Stimulated activated CD8-positive, alpha-beta memory T cell treated with anti-CD3 and anti-CD28 coated beads, Interleukin-4, amount 100 ng/mL, for 1 hour (primary cell): ENCODE results near the gene SNAI3.
A peak's percentile ranks its signal among the peaks of the same experiment; 100 is the strongest.

Experiments
- DNase-seq, 2 donors: peaks; one replicate each; pipeline ENCODE4 v3.0.0-alpha.2; 2020; ENCODE audit warnings: low read depth in 2 of 2, low spot score in 1 of 2

Gene SNAI3

DNA sequence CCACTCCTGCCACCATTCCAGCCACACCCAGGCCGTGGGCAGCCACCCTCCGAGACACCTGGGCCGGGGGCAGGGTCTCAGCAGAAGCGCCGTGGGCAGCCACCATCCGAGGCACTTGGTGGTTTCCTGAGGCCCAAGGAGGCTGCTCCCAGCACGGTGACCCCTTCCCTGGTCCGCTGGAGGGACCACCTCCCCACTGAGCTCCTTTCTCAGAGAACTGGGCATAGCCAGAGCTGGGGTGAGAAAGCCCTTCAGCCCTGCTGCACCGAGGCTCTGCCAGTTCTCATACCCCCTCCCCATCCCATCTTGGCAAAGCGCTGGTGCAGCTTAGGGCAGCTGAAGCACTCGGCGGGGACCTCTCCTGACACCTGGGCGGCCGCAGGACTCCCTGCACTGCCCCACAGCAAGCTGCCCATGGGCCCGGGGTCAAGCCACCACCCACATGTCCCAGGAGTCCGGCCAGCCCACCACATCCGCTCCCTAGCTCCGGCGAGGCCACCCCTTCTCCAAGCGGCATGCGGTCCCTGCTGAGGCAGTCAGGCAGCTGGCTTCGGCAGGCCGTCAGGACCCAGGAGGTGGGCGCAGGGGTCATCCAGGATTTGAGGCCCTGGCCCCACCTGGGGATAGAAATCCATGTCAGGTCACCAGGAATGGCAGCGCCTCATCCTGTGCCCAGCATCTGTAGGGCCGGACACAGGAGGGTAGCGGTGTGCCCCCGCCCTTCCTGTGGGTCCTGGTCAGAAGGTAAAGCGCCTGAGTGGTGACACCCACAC is 34.1 kb downstream of the SNAI3 start:
- DNase-seq, result no peak

DNA sequence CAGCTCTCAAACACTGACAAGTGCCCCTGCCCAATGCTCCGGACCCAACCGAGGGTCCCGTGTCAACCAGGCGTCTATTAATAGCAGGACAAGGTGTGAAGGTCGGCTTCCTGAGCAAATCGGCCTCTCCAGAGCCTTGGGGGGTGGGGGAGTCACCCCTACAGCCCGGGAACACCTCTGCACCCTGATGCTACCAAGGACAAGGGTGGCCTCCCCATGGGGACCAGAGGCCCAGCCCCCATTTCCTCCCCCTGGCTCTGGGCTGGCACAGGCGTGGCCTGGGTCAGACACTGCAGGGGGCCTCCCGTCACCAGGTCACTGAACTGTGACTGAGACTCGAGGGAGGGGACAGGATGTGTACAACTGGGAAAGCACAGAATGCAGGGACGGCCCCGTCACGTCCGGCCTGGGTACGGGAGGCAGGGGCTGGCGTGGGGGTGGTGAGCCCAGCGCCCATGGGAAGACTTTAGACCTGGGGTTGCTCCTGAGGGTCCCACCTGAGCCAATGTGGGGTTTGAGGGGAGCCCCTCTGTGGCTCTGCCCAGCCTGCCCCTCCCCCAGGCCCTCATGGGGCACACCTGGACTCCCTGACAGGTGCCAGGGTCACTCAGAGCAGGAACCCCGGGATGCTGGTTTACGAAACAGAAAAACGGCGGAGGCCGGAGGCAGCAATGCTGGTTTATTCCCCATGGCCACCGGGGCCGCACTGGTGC is 34.9 kb downstream of the SNAI3 start:
- peak; percentile 24 to 50 for DNase-seq

DNA sequence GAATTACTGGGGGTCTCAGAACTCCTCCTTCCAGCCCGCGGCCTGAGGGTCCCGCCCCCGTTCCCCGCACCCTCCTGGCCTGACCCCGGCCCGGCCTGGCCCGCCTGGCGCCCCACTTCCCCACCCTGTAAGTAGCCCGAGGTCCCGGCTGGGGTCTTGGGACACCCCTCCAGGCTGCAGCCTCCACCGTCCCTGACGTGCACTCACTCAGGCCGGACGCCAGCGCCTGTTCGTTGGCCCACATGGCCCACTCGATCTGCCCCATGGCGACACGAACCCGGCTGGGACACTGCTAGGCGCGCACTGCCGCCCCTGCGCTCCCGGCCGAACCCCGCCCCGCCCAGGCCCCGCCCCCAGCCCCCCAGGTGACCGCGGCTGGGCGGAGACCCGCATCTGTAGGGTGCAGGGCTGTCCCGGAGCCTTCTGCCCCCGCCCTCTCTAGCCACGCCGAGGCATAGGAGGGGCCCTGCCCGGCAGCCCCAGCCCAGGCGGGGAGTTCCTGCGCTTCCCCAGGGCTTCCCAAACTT is 35.5 kb downstream of the SNAI3 start, which contains the start of gene CYBA:
Gene CYBA, minus strand, starts transcription at position 305 of the 527 bp plus-strand sequence. Its CDS starts 40 bp downstream, at position 265.
- DNase-seq, result peak; percentile 55 to 68

DNA sequence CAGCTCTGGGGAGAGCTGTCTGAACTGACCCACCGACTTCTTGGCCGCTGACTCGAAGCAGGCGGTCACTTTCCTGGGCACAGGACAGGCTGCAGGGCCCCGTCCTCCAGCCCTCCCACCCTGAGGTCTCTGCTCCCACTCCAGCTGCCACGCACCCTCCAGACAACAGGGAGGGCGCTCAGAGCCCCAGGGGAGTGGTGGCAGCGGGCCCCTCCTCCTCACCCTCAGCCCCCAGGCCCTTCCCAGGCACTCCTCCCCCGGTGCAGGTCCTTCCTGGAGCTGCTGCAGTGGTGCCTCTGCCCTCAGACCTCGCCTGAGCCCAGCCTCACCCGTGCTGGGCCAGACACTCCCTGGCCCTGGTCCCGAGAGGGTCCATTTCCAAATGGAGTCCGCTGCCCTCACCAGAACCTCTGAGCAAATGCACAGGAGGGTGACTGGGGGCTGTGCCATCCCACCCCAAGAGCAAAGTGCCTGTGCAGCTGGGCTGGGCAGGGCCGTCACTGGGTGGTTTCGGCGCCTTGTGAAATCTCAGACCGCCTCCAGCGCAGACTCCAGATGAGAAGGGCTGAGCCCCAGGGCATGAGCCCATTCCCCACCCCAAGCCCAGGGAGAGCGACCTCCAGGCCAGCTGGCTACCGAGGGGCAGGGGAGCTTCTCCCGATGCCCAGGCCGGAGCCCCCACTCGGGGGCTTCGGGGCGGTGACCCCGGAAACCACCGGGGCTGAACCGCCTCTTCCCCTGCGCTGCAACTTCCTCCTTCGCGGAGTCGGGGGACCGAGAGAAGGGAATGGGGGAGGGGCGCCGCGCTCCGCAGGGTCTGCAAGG is 36.2 kb downstream of the SNAI3 start:
- no peak for DNase-seq

DNA sequence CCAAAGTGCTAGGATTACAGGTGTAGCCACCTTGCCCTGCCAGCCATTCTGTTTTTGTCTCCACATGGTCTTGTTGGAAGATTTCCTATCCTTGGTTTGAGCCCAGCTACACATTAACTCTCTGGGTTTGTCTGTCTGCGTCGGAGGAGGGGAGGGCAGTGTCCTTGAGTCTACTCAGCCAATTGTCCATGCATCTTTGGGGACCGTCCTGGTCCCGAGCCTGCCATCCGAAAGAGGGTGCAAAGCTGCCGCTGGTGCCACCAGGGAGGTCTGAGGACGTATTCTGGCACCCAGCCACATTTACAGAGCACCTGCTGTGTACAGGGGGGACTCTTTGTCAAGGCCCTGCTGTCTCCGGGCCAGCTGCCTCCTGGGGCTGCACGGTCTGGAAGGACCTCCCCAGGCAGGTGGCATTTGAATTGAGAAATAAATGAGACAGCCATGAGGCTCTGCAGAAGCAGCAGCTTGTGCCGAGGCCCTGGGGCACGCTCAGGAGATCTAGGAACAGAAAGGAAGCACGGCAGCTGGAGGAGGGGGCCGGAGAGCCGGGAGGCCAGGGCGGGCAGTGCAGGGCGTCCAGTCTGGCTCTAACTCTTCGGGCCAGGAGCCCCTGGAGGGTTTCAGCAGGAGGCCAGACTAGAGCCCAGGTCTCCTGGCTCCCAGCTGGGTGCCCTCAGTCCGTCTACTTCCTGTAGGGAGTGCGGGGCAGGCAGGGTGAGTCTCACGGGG is 36.9 kb downstream of the SNAI3 start:
- DNase-seq, result no peak

DNA sequence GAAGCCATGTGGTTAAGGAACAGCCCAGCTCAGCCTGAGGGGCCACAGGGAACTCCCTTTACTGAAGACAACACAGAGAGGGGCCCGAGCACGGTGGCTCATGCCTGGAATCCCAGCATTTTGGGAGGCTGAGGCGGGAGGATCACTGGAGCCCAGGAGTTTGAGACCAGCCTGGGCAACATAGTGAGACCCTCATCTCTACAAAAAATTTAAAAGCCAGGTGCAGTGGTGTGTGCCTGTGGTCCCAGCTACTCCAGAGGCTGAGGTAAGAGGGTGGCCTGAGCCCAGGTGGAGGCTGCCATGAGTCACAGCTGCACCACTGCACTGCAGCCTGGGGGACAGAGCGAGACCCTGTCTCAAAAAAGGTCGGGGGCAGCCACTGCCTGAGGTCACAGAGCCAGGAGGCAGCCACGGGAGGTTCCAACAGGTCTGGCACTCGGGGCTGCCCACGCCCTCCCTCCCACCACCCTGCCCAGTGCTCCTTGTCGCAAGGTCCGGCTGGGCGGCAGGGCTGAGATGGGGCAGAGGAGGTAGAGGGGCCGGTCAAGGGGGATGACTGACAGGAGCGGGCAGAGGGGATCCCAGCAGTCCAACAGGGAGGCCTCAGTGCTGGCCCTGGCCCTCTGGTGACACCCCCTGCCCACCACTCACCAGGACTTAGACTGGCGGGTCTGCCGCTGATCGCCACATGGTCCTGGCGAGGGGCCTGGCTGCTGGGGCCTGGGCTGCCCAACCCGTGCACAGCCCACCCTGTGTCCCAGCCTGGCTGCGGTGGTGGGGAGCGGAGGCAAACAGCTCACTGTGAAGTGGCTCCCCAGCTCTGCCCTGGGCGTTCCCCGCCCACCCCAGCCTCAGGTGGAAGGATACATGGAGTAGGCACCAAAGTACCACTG is 38.9 kb downstream of the SNAI3 start:
- no peak for DNase-seq

DNA sequence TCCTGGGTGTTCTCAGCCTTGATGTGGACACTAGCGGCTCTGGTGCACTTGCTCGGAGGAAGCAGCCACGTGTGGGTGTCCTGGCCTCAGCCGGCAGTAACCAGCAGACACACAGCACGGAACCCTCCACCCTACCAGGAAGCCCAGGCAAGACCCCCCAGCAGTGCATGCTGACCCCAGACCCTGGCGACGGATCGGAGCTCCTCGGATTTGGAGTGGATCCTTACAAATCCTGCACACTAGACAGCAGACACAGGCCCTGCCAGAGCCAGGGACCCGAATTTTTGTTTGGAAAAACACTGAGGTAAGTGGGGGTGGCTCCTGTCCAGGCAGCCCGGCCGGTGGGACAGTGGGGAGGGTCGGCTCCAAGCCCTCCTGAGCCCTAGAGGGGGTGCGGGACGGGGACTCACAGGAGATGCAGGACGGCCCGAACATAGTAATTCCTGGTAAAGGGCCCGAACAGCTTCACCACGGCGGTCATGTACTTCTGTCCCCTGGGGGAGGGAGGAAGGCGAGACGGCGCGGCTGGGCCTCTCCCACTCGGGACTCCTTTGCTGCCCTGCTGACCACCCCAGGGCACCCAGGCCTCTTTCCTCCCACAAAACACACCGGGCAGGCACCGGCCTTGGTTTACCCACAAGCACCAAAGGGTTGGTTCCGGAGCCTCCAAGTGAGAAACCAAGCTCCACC is 39.8 kb downstream of the SNAI3 start:
- DNase-seq, result no peak

DNA sequence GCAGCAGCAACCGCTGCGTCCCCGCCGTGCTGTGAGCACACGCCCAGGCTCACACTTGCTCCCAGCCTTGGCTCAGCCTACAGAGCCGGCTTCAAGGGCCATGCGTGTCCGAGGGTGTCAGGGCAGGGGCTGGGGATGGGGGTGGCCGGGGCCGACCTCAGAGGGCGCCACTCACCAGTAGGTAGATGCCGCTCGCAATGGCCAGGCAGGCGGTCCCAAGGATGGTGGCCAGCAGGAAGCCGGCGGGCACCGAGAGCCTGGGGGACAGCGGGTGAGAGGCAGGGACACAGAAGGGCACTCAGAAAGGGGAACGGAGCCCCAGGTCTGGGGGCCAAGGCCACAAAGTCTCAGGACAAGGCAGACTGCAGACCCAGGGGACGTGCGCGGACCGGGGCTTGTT is 40.4 kb downstream of the SNAI3 start:
- DNase-seq, result no peak

DNA sequence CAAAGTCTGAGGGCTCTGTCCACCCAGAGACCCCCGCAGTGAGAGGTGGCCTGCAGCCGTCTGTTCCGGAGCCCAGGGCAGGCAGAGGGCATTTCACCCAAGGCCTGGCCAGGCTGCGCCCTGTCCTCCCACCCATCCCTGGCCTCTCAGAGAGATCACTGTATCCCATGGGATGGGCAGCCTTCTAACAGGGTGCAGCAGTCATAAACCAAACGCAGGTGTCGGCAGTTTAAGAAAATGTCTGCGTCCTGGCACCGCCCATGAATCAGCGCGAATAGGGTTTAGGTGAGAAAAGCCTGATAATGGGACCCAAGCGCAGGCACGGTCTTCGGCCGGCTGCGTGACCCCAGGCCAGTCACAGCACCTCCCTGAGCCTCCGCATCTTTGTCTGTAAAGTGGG is 40.9 kb downstream of the SNAI3 start:
- DNase-seq, result no peak

DNA sequence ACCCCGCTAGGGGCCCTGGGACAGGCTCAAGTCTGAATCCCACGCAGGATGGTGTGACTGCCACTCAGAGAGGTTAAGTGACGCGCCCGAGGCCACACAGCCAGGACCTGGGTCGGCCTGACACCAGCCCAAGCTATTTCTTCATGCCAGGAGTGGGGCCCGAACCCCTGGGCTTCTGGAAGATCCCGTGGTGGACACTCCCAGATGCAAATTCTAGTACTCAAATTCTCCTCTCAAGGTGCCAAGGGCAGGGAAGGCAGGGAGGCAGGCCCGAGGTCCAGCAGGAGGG is 42.7 kb downstream of the SNAI3 start:
- DNase-seq, result no peak

DNA sequence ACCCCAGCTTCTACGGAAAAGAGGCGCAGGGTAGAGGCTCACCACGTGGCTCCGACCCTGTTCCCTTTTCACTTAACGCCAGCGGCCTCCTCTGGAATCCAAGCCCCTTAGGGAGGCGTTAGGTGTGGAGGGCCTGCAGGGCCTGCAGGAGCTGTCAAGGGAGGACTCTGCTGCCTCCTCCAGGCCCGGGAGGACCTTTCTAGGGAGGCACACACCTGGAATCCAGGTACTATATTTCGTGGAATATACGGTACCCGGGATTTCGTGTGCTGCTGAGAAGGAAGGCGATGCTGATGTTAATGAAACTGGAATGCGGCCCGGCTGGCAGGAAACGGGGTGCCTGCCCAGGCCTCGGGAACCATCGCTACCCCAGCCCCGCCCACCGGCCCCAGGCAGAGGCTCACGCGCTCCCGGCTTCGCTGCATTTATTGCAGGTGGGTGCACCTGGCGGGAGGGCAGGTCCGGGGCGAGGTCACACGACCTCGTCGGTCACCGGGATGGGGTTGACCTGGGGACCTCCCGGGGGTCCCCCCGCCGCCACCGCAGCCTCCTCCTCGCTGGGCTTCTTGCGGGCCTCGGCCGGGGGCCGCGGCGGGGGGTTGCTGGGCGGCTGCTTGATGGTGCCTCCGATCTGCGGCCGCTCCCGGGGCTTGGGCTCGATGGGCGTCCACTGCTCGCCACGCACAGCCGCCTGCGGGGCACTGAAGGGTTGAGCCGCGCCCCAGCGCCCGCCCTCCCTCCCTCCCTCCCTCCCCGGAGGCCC is 43.2 kb downstream of the SNAI3 start:
- DNase-seq, result no peak

DNA sequence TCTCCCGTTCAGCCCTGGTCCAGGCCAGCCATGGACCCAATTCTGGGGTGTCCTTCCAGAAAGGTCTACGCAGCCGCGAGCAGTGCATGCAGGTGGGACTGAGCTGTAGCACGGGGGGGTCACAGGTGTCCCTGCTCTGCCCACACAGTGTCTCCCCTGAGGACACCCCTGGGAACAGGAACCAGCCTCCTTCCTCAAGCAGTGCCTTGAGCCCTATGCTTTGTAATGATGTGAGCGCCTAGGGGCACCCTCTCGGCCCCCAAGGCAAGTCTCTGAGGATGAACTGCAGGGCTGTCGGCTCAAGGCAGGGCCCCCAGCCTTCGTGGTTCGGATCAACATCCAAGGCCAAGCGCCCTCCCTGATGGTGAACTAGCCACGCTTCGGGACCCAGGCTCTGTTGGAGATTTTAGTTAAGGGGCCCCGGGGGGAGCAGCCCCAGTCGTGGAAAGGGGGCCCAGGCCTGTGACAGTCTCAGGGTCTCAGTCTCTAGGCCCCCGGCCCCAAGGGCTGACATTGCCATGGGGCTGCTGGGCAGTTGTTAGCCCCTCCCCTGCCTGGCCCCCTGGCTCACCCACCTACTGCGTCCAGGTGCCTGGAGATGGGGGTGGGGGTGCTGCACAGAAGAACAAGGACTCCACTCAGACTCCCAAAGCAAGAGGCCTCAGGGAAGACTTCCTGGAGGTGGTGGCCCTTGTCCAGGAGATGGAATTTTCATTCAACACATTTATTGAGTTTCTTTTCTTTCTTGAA is 45.6 kb downstream of the SNAI3 start:
- no peak for DNase-seq

DNA sequence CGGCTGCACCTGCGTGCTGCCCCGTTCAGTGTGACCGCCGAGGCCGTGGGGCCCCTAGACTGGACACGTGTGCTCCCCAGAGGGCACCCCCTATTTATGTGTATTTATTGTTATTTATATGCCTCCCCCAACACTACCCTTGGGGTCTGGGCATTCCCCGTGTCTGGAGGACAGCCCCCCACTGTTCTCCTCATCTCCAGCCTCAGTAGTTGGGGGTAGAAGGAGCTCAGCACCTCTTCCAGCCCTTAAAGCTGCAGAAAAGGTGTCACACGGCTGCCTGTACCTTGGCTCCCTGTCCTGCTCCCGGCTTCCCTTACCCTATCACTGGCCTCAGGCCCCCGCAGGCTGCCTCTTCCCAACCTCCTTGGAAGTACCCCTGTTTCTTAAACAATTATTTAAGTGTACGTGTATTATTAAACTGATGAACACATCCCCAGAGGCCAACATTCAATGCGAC is 46.2 kb downstream of the SNAI3 start:
- no peak for DNase-seq

DNA sequence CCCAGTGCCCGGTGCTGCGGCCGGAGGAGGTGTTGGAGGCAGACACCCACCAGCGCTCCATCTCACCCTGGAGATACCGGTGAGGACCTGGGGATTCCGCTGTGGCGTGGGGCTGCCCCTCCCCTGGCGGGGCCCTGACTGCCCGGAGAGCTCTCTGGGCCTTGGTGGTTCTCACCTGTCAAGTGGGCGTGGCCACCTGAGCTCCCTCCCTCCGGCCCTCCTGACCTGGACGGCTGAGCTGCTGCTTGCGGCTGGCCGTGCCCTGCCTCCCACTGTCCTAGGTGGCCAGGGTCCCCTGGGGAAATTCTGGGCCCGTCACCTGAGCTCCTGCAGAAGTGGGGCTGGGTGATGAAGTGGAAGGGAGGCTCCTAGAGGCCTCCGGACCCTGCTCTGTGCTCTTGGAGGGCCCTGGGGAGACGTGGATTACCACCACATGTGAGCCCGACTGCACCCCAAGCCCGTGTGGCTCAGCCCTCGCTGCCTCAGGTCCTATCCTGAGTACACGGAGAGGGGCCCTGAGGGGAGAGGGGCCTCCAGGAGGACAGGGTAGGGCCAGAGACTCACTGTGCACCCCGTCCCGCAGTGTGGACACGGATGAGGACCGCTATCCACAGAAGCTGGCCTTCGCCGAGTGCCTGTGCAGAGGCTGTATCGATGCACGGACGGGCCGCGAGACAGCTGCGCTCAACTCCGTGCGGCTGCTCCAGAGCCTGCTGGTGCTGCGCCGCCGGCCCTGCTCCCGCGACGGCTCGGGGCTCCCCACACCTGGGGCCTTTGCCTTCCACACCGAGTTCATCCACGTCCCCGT is 46.9 kb downstream of the SNAI3 start:
- no peak for DNase-seq

DNA sequence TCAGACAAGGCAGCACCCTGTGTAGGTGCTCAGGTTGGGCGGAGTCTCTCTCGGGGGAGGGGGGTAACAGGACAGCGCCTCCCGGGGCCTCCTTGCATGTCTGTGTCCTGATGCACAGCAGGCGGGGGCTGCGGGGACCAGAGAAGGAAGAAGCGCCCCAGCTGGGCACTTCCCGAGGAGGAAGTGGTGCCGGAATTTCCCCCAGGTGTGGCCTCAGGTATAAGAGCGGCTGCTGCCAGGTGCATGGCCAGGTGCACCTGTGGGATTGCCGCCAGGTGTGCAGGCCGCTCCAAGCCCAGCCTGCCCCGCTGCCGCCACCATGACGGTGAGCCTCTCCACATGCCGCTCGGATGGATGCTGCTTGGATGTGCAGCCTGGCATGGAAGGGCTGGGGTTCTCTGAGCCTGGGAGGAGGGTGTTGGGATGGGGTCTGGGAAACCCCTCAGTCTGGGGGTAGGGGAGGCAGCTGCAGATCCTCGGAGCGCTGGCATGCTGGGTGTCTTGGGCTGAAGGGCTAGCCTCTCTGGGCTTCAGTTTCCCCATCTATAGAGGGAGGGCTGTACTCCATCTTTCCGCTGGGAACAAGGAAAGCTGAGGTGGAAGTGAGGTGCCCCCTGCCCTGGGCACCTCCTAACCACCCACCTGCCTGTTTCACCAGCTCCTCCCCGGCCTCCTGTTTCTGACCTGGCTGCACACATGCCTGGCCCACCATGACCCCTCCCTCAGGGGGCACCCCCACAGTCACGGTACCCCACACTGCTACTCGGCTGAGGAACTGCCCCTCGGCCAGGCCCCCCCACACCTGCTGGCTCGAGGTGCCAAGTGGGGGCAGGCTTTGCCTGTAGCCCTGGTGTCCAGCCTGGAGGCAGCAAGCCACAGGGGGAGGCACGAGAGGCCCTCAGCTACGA is 47.7 kb downstream of the SNAI3 start, which contains the start of gene IL17C:
Gene IL17C, plus strand, starts transcription at position 250 of the 908 bp plus-strand sequence. Its CDS starts 70 bp downstream, at position 320.
- DNase-seq, result no peak
